ENCODE results near the gene MAPKAPK5. TPM values are rescaled to one million over a fixed set of nuclear protein-coding genes. Genes with fewer than 3 reads are reported as not detected.
"Not testable (repeated sequence)": the region's sequence is repeated elsewhere in the genome, so short reads cannot be mapped to it uniquely, and the experiment has no call there.

Gene MAPKAPK5
- 10 to 100 TPM; 43.4 to 54.9 (median 49.7) TPM for polyA plus RNA-seq (ENCODE audit: insufficient read depth in 1 of 5, insufficient read length in 5 of 5, low replicate concordance in 1 of 5)
- long read RNA-seq, donor 1, full-length matches to known transcripts = 7 of 13 reads
- long read RNA-seq, donor 1, partial matches to known transcripts = 6 of 13 reads
- long read RNA-seq, donor 1, other reads (novel, unspliced or antisense) = 0 of 13 reads
- long read RNA-seq, donor 2, full-length matches to known transcripts = 2 of 2 reads
- long read RNA-seq, donor 2, partial matches to known transcripts = 0 of 2 reads
- long read RNA-seq, donor 2, other reads (novel, unspliced or antisense) = 0 of 2 reads
- long read RNA-seq, donor 3, full-length matches to known transcripts = 3 of 3 reads
- long read RNA-seq, donor 3, partial matches to known transcripts = 0 of 3 reads
- long read RNA-seq, donor 3, other reads (novel, unspliced or antisense) = 0 of 3 reads
- long read RNA-seq, donor 4, partial matches to known transcripts = 5 of 7 reads
- long read RNA-seq, donor 4, other reads (novel, unspliced or antisense) = 0 of 7 reads
- long read RNA-seq, donor 5, full-length matches to known transcripts = 7 of 13 reads
- long read RNA-seq, donor 5, partial matches to known transcripts = 6 of 13 reads
- long read RNA-seq, donor 5, other reads (novel, unspliced or antisense) = 0 of 13 reads
- long read RNA-seq, donor 6, full-length matches to known transcripts = 3 of 3 reads
- long read RNA-seq, donor 6, partial matches to known transcripts = 0 of 3 reads
- long read RNA-seq, donor 6, other reads (novel, unspliced or antisense) = 0 of 3 reads
- long read RNA-seq, donor 7, full-length matches to known transcripts = 8 of 8 reads
- long read RNA-seq, donor 7, partial matches to known transcripts = 0 of 8 reads
- long read RNA-seq, donor 7, other reads (novel, unspliced or antisense) = 0 of 8 reads
- long read RNA-seq, donor 8, full-length matches to known transcripts = 3 of 3 reads
- long read RNA-seq, donor 8, partial matches to known transcripts = 0 of 3 reads
- long read RNA-seq, donor 8, other reads (novel, unspliced or antisense) = 0 of 3 reads

- peak; percentile 97 for DNase-seq
Observed at GRCh38 chr12:111841750-111842555, at the start of gene MAPKAPK5. TSS of gene MAPKAPK5 (plus strand) at chr12:111842228. CDS start at chr12:111842734, 506 bp downstream.

- no peak for DNase-seq
Observed at GRCh38 chr12:111792856-111793235, 49.2 kb upstream of the MAPKAPK5 start.

- no peak for DNase-seq
Observed at GRCh38 chr12:111798182-111798581, 43.8 kb upstream of the MAPKAPK5 start.

- no peak for DNase-seq
Observed at GRCh38 chr12:111799758-111800157, 42.3 kb upstream of the MAPKAPK5 start.

- DNase-seq = no peak
Observed at GRCh38 chr12:111803038-111803626, 38.9 kb upstream of the MAPKAPK5 start.

- DNase-seq = no peak
Observed at GRCh38 chr12:111803851-111804250, 38.2 kb upstream of the MAPKAPK5 start.

GRCh38 chr12:111806304-111806703 is 35.7 kb upstream of the MAPKAPK5 start:
- no peak for DNase-seq

DNA sequence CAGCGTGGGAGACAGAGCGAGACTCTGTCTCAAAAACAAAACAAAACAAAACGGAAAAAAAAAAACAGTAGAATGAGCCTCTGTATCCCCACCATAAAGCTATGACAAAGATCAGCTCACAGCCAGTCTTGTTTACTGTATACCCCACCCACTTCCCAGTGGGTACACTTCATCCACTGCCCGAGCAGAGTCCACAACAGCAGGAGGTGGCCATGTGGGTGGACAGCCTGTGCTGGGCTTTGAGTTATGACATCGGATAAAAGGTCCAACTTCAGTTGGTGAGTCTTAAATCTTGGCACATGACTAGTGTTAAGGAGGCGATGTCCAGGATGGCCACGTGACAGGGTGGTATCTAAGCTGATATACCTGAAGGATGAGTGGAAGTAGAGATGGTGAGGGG is 34.8 kb upstream of the MAPKAPK5 start:
- no peak for DNase-seq

GRCh38 chr12:111812881-111813741 is 28.9 kb upstream of the MAPKAPK5 start:
- peak; percentile 74 to 81 for DNase-seq

GRCh38 chr12:111816065-111816615 is 25.9 kb upstream of the MAPKAPK5 start:
- no peak for DNase-seq

DNA sequence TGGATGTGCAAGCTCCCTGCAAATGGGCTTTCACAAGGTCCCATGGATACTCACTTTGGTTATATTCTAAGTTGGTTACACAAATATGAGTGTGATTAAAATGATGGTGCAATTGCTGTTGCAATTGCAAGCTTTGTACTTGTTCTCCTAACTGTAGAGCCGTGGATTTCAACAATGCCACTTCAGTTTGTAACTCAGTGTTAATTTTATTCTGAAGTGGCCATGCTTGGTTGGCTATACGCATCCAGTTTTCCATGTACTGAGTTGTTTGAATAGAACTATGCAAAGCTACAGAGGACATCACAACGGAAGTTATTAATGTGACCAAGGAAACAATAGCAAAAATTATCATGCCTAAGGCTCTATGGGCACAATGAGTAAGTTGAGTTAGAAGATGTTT is 25.1 kb upstream of the MAPKAPK5 start:
- not testable (repeated sequence) for DNase-seq

GRCh38 chr12:111818340-111818739 is 23.7 kb upstream of the MAPKAPK5 start:
- no peak for DNase-seq

- DNase-seq = no peak
Observed at GRCh38 chr12:111819191-111820158, 22.6 kb upstream of the MAPKAPK5 start.

- not testable (repeated sequence) for DNase-seq
Observed at GRCh38 chr12:111820828-111821227, 21.2 kb upstream of the MAPKAPK5 start.

GRCh38 chr12:111822886-111823285 is 19.1 kb upstream of the MAPKAPK5 start:
- DNase-seq = no peak

DNA sequence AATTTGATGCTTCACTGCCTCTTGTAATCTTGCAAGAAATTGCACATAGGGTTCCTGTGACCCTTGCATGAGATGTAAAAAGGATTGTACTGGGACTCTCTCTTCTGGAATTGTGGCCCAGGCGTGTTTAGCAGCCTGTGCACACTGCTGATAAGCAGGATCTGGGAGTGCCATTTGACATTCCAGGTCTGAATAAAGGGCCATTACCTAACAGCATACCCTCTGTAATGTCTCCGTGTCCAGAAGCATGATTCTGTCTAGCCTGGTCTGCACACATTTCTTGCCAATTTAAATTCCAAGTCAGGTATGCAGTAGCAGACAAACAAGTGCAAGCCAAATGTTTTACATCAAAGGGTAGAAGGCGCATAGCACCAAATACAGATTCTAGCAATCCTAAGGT is 18.1 kb upstream of the MAPKAPK5 start:
- DNase-seq = no peak

- DNase-seq = not testable (repeated sequence)
Observed at GRCh38 chr12:111824312-111824711, 17.7 kb upstream of the MAPKAPK5 start.

DNA sequence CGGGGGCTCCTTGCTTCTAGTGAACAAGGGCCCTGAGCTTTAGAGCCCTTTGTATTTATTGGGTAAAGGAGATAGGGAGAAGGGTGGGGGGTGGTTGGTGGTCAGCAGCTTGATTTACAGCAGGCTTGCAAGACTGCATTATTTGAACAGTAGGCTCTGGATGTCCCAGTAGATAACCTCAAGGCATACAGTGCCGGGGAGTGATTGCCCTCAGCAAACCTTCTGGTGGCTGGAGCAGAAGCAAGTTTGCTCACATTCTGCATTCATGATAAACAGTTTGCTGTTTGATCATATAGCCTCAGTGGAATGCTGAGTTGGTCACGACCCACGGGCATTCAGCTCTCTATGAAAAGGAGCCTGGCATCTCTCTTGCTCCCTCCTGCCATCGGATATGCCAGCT is 16.5 kb upstream of the MAPKAPK5 start:
- DNase-seq = no peak

Measured in right lung (tissue), 10 donors.